ENCODE data around the gene MSX1.

DNA sequence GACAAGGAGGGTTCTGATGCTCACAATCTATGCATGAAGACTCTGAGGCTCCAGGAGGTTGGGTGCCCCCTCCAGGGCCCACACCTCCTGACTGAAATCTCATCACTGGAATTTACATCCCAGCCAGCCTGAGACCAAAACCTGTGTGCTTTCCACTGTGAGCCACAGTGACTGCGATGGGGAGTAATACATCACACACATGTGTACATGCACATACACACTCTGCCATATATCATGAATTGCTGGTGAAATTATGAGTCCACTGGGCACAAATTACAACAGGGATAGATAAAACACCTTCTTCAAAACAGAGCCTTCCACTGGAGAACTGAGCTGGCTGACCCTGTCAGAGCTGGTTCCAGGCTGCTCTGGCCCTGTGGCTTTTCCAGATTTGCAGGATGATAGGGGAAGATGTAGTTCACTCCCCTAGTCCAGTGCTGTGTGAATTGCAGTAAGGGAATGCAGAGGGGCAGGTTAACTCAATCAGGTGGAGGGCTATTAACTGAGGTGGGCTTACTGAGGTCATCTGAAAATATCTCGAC is 35.8 kb upstream of the MSX1 start:
- TF ChIP-seq, protein P1, sequence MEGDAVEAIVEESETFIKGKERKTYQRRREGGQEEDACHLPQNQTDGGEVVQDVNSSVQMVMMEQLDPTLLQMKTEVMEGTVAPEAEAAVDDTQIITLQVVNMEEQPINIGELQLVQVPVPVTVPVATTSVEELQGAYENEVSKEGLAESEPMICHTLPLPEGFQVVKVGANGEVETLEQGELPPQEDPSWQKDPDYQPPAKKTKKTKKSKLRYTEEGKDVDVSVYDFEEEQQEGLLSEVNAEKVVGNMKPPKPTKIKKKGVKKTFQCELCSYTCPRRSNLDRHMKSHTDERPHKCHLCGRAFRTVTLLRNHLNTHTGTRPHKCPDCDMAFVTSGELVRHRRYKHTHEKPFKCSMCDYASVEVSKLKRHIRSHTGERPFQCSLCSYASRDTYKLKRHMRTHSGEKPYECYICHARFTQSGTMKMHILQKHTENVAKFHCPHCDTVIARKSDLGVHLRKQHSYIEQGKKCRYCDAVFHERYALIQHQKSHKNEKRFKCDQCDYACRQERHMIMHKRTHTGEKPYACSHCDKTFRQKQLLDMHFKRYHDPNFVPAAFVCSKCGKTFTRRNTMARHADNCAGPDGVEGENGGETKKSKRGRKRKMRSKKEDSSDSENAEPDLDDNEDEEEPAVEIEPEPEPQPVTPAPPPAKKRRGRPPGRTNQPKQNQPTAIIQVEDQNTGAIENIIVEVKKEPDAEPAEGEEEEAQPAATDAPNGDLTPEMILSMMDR (IDR thresholded peaks at IDR 0.05; ENCODE audit: low read length) = no peak
- TF ChIP-seq EZH2phosphoT487 (IDR thresholded peaks at IDR 0.05; ENCODE audit: low read length) = no peak
